K562 (cell line): Measurements from ENCODE around the gene MED31. TPM values are rescaled to one million over a fixed set of nuclear protein-coding genes. Genes with fewer than 3 reads are reported as not detected.

ENCODE experiments used
- ATAC-seq: fragments of 200-7000 bp; cut with Tn5 transposase; 3 replicates; pipeline ENCODE4 v1.9.1; 2020; ENCODE audit warnings: moderate library complexity
- BruUV-seq: library from RNA; stranded (reverse); fragments of 400-500 nt; replicated peaks from 2 replicates; lab custom pipeline; 2021; lab: Mats Ljungman, UMichigan
- CTCF ChIA-PET: fragments of 300-600 bp; formaldehyde crosslinking; extraction: SDS; loops from one replicate; lab custom pipeline; 2021; ENCODE audit warnings: low intra/inter-chr PET ratio; lab: Yijun Ruan, JAX
- POLR2A ChIA-PET: fragments of 300-600, 350-650 bp; sonication (Branson Sonifier 250); formaldehyde crosslinking; extraction: SDS; loops from one replicate; lab custom pipeline; 2021; ENCODE audit warnings: antibody characterized with exemption, inconsistent platforms; lab: Yijun Ruan, JAX
- DNase-seq, 4 experiments: peaks; one replicate each; pipeline versions ENCODE4 v3.0.0 to v3.0.0-alpha.2; 2011 to 2018; ENCODE audit warnings: low spot score in 3 of 4, mixed read lengths in 3 of 4; ENCODE audit errors: extremely low read depth in 1 of 4
- FAIRE-seq: peaks from 2 replicates; lab custom pipeline; 2011; peaks lifted over from hg19 to GRCh38; lab: Jason Lieb, UNC
- H2AFZ ChIP-seq: 2 replicates; pipeline ENCODE4 v1.6.0; 2011; ENCODE audit warnings: low read depth, low read length, control low read depth, inconsistent platforms
- H3K27ac ChIP-seq: fragments of 200-600 bp; 3 replicates; pipeline ENCODE4 v1.8.0; 2011; ENCODE audit warnings: low read depth, mild to moderate bottlenecking, control low read depth, inconsistent platforms, low read length, moderate library complexity, mixed read lengths; ENCODE audit errors: extremely low read depth
- H3K27me3 ChIP-seq, 2 experiments: fragments of 300-600 bp in 1 of 2; 2 replicates in 1 of 2; 3 replicates in 1 of 2; pipeline versions ENCODE4 v1.6.0 to v1.8.0; 2011; ENCODE audit warnings: inconsistent platforms in 2 of 2, low read length in 2 of 2, mild to moderate bottlenecking in 1 of 2, mixed read lengths in 1 of 2, moderate library complexity in 1 of 2; ENCODE audit not compliant: control insufficient read depth in 2 of 2, insufficient read depth in 2 of 2
- H3K36me3 ChIP-seq: fragments of 300-600 bp; 3 replicates; pipeline ENCODE4 v1.8.0; 2011; ENCODE audit warnings: mild to moderate bottlenecking, low read length, inconsistent platforms; ENCODE audit not compliant: control insufficient read depth, insufficient read depth
- H3K4me1 ChIP-seq, 2 experiments: fragments of 200-600 bp in 1 of 2; replicated peaks in 1 of 2; 2 replicates in 1 of 2; 3 replicates in 1 of 2; pipeline versions ENCODE4 v1.5.1 to v1.8.0; 2011; ENCODE audit warnings: inconsistent platforms in 2 of 2, low read length in 2 of 2, mild to moderate bottlenecking in 1 of 2, mixed read lengths in 1 of 2, moderate library complexity in 1 of 2; ENCODE audit not compliant: control insufficient read depth in 2 of 2, insufficient read depth in 2 of 2
- H3K4me2 ChIP-seq: 2 replicates; pipeline ENCODE4 v1.6.1; 2011; ENCODE audit warnings: low read length, control low read depth, inconsistent platforms, mixed read lengths; ENCODE audit not compliant: insufficient read depth
- H3K4me3 ChIP-seq: fragments of 200-600 bp; sonication (generic), shearing (Covaris generic); 2 replicates; pipeline ENCODE4 v1.5.1; 2016; ENCODE audit warnings: control low read depth, inconsistent platforms
- H3K79me2 ChIP-seq: fragments of 200-600 bp; 3 replicates; pipeline ENCODE4 v1.8.0; 2011; ENCODE audit warnings: low read length, inconsistent platforms; ENCODE audit not compliant: control insufficient read depth, insufficient read depth
- H3K9ac ChIP-seq, 2 experiments: 2 replicates each; pipeline versions ENCODE4 v1.6.0 to v1.6.1; 2011; ENCODE audit warnings: low read depth in 2 of 2, low read length in 2 of 2, control low read depth in 1 of 2, inconsistent platforms in 1 of 2, mild to moderate bottlenecking in 1 of 2, mixed read lengths in 1 of 2; ENCODE audit not compliant: insufficient read depth in 1 of 2
- H3K9me1 ChIP-seq: one replicate; pipeline ENCODE4 v1.6.0; 2011; ENCODE audit warnings: inconsistent platforms, mild to moderate bottlenecking, low read length, moderate library complexity; ENCODE audit not compliant: control insufficient read depth, insufficient read depth
- H3K9me3 ChIP-seq: replicated peaks from 2 replicates; pipeline ENCODE4 v1.5.1; 2011; ENCODE audit warnings: low read depth, low read length, inconsistent platforms; ENCODE audit not compliant: control insufficient read depth, insufficient read depth
- H4K20me1 ChIP-seq: replicated peaks from 2 replicates; pipeline ENCODE4 v1.6.1; 2011; ENCODE audit warnings: low read length, inconsistent platforms, mixed read lengths; ENCODE audit not compliant: control insufficient read depth, insufficient read depth
- CBFA2T3 ChIP-seq: fragments of 450-650 bp; IDR thresholded peaks from 2 replicates; pipeline ENCODE4 v1.6.1; 2017
- ETV1 ChIP-seq: fragments of 450-650 bp; conservative IDR thresholded peaks from 2 replicates; pipeline ENCODE4 v1.6.1; 2016; ENCODE audit warnings: missing genetic modification characterization, control low read depth, low read depth, missing compliant biosample characterization
- RFX1 ChIP-seq: fragments of 450-650 bp; IDR thresholded peaks from 2 replicates; pipeline ENCODE4 v1.6.1; 2016; ENCODE audit warnings: mild to moderate bottlenecking, moderate library complexity
- WGBS: fragments of 100-300 bp; shearing (Covaris generic); methylation state at CpG from one replicate; pipeline ENCODE4 v1.1.6; 2016; ENCODE audit warnings: low coverage, mixed read lengths; ENCODE audit not compliant: insufficient coverage; ENCODE audit errors: missing lambda C conversion rate; 5-methylcytosine and 5-hydroxymethylcytosine counted together
- in situ Hi-C: fragments of 300-500 bp; cut with MboI; formaldehyde crosslinking; loops from 4 replicates; pipeline ENCODE4 v1.15.0; 2018; ENCODE audit warnings: inconsistent platforms, mixed read lengths
- intact Hi-C: fragments of 100-400 bp; cut with micrococcal nuclease; formaldehyde crosslinking; loops from 2 replicates; pipeline ENCODE4 v1.14.2; 2022
- polyA plus RNA-seq, 8 experiments: library from polyadenylated mRNA; depleted of rRNA in 4 of 8; stranded (reverse) in 5 of 8; unstranded in 3 of 8; fragments of >200 nt; fragmentation: Nextera tagmentation in 2 of 8; fragmentation: Illumina TruSeq in 1 of 8; extraction: Ambion mirVana in 2 of 8; extraction: Trizol in 1 of 8; gene quantifications; 2 replicates each; pipeline versions ENCODE4 v1.2.1 to v1.2.3, GENCODE V29; 2011 to 2014; ENCODE audit warnings: inconsistent platforms in 1 of 8, missing spikeins in 1 of 8
- total RNA-seq, 7 experiments: library from RNA; depleted of rRNA in 6 of 7; stranded (reverse); fragments of >200 nt in 6 of 7; fragmentation: Illumina TruSeq in 2 of 7; extraction: Trizol in 2 of 7; gene quantifications; 2 replicates each; pipeline versions ENCODE4 v1.2.1 to v1.2.3, GENCODE V29; 2011 to 2021; ENCODE audit warnings: low replicate concordance in 1 of 7
- TF ChIP-seq, protein P1 (sequence below): sonication (generic); formaldehyde crosslinking; IDR thresholded peaks from 2 replicates; pipeline ENCODE4 v1.8.1; 2023; ENCODE audit warnings: mild to moderate bottlenecking, missing genetic modification reagents

Gene MED31
- total and polyA plus RNA-seq, 9 of the 15 experiments (the other 6 are each of a cell fraction or from before 2014, with no cell fraction given) = 6.4 to 39.9 (median 14.6) TPM

- 45% methylated on average over 26 of the region's 46 CpGs for WGBS
- POLR2A ChIA-PET = interaction anchor here (0.6 kb wide), 1 partner anchor 831 kb away, joined by 4 read pairs; no protein-coding TSS in a partner anchor
- H3K4me1 ChIP-seq = peaks cover 12 to 14% of the 10 kb centered on the region in 2 experiments; a peak in 4 of 5 replicates
- no peak overlapping the region for H3K9ac ChIP-seq
- TF ChIP-seq RFX1 (peak; percentile 29; the same call in 1 of the 2 replicates), ETV1 (tag) (no peak), CBFA2T3 (no peak)
- TF ChIP-seq, protein P1, sequence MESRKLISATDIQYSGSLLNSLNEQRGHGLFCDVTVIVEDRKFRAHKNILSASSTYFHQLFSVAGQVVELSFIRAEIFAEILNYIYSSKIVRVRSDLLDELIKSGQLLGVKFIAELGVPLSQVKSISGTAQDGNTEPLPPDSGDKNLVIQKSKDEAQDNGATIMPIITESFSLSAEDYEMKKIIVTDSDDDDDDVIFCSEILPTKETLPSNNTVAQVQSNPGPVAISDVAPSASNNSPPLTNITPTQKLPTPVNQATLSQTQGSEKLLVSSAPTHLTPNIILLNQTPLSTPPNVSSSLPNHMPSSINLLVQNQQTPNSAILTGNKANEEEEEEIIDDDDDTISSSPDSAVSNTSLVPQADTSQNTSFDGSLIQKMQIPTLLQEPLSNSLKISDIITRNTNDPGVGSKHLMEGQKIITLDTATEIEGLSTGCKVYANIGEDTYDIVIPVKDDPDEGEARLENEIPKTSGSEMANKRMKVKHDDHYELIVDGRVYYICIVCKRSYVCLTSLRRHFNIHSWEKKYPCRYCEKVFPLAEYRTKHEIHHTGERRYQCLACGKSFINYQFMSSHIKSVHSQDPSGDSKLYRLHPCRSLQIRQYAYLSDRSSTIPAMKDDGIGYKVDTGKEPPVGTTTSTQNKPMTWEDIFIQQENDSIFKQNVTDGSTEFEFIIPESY (CRISPR knock-in tag) = no peak
- TF ChIP-seq, all 486 proteins: peak for 1
- Histone ChIP-seq H2AFZ (no peak overlapping the region), H3K9me1 (peaks cover under 1% of the 10 kb centered on the region), H3K4me3 (no peak overlapping the region), H3K79me2 (peaks cover 14% of the 10 kb centered on the region), H3K4me2 (no peak overlapping the region), H4K20me1 (no peaks in the 10 kb centered on the region; the same call in 1 of the 2 replicates), H3K9me3 (no peaks in the 10 kb centered on the region), H3K27me3 (peaks cover 0 to 15% of the 10 kb centered on the region in 2 experiments; a peak in 2 of 5 replicates), H3K36me3 (peaks cover 2% of the 10 kb centered on the region; the same call in 2 of the 3 replicates), H3K27ac (no peak overlapping the region)
- intact Hi-C loops (no loop called here), in situ Hi-C loops (no loop called here)
- no peak for ATAC-seq
- BruUV-seq = no TSS peak
- no peak for DNase-seq
- no peak for FAIRE-seq
- CTCF ChIA-PET = no interaction called here
These were observed 3.7 kb upstream of the MED31 start for GRCh38 chr17:6654841-6655731.
